Islet of Langerhans (tissue), 1 donor: ENCODE measurements around the gene AGTRAP.

Source experiments
- FAIRE-seq: peaks from one replicate; lab custom pipeline; 2011; peaks lifted over from hg19 to GRCh38; lab: Jason Lieb, UNC

The AGTRAP gene

DNA sequence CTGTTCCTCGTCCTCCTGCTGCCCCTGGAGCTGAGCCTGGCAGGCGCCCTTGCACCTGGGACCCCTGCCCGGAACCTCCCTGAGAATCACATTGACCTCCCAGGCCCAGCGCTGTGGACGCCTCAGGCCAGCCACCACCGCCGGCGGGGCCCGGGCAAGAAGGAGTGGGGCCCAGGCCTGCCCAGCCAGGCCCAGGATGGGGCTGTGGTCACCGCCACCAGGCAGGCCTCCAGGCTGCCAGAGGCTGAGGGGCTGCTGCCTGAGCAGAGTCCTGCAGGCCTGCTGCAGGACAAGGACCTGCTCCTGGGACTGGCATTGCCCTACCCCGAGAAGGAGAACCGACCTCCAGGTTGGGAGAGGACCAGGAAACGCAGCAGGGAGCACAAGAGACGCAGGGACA, 29.6 kb upstream of the AGTRAP start:
- FAIRE-seq, result no peak

DNA sequence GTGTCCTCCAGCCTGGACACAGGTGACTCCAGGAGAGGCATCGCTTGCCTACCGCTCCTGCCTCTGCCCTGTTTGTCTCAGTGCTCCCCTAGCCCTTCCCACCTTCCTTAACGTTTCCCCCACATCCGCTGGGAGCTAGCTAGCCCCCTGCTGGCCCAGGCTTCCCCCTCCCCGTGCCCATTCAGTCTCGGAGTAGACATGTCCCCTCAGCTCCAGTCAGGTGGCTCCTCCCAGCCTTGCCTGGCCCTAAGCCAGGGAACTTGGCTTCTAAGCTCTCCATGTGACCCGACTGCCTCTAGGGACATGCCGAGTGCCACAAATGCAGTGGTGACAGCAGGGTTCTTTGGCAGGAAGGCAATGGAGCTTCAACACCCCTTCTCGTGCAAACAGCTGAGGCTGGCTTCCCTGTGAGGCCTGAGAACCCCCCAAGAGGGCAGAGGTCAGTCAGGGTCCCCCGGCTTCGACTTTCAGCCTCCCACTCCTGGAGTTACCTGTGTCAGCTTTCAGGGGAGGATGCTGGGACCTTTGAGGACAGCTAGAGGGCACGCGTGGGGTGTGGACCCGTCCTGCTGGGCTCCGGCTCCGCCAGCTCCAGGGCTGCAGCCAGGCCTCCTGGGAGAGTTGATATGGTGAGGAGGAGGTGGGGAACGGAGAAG, 28.2 kb upstream of the AGTRAP start:
- FAIRE-seq, result no peak

DNA sequence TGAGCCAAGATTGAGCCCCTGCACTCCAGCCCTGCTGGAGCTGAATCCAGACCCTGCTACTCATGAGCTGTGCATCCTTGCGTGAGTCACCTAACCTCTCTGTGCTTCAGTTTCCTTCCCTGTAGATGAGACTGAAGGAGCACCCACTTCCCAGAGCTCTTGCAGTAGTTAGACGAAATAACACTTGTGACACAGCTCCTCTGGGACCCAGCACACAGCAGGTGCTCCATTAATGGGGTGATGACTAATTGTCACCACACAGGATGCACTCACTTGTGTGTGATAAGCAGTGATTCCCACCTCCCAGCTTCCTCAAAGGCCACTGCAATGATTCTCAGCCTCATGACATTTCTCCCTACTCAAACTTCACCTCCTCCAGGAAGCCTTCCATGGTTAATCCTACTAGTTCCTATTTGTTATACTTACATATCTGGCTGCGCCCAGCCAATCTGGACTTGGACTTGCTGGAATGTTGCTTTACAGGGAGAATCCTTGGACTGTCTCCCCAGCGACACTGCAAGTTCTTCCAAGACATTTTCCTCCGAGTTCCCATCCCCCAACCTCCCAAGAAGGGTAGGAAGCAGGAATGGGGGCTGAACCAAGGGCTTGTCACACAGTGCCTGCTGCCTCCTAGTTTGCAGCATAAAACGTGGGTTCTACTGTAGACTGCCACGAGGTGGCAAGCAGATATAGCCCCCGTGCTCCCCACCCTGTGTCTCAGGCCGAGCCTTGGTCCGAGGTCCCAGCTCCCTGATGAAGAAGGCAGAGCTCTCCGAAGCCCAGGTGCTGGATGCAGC, 27.2 kb upstream of the AGTRAP start:
- FAIRE-seq, result no peak

DNA sequence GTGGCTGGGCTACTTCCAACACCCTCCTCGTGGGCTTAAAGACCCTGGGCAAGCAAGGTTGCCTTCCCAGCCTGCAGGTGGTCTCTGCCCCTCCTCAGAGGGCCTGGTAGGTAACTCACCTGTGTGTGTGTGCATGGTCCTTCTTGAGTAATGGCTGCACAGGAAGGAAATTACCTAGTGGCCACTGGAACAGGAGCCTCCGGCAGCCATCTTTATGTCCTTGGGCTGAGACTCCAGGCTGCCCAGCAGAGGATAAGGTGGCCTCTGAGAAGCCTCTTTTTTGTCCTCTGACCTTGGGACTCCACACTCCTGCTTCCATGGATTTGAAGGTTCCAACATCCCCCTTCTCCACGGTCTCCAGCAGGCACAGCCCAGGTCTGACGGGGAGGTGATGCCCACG, 24.4 kb upstream of the AGTRAP start:
- no peak for FAIRE-seq

DNA sequence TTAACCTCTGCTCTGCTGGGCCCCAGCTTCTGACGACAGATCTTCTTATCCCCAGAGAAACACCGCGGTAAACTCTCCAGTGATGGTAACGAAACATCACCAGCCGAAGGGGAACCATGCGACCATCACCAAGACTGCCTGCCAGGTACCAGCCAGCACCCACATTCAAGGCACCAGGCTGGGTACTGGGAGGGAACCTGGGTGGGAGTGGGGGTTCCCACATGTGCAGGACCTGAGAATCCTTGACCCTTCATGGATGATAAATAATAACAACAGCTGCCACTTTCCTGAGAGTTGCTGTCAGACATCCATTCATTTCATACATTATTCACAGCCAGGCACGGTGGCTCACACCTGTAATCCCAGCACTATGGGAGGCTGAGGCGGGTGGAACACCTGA, 23.7 kb upstream of the AGTRAP start:
- no peak for FAIRE-seq

DNA sequence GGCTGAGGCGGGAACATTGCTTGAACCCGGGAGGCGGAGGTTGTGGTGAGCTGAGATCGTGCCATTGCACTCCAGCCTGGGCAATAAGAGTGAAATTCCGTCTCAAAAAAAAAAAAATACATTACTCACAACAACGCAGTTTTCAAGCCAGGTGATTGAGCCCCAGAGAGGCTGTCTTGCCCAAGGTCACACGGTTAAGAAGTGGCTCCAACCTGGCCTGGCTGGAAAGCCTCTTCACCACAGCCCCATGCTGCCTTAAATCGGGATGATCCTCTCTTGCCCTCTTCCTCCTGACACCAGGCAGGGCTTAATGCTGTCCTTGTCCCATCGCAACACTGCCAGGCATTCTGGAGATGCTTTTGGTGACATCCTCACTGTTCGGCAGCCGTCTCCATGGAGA, 22.8 kb upstream of the AGTRAP start:
- no peak for FAIRE-seq

DNA sequence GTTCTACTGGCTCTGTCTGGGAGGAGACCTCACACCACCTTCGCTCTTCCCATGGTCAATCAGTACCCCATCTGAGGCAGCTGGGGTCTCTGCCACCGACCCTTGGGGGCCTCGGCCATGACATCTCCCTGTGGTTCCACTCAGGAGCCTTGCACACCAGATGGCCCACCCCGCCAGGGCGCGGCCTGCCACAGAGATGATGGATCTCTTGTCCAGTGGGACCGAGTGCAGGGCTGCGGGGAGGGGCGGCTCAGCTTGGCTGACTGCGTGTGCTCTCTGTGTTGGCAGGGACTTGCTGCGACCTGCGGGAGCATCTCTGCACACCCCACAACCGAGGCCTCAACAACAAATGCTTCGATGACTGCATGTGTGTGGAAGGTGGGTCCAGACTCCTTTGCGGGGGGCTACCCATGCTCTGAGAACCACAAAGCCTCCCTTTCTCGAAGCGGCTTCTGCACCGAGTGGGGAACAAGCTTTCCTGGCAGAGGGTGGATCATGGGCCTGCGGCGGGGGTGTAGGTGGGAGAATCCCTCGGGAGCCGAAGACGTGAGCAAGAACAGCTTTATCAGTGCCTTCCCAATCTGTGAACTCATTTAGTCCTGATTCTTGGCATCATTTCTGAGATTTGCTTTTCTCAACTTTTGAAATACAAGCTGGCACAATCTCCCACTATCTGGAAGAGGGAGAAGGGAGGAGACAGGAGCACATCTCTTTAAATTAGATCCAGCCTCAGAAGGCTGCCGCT, 20.9 kb upstream of the AGTRAP start:
- no peak for FAIRE-seq

DNA sequence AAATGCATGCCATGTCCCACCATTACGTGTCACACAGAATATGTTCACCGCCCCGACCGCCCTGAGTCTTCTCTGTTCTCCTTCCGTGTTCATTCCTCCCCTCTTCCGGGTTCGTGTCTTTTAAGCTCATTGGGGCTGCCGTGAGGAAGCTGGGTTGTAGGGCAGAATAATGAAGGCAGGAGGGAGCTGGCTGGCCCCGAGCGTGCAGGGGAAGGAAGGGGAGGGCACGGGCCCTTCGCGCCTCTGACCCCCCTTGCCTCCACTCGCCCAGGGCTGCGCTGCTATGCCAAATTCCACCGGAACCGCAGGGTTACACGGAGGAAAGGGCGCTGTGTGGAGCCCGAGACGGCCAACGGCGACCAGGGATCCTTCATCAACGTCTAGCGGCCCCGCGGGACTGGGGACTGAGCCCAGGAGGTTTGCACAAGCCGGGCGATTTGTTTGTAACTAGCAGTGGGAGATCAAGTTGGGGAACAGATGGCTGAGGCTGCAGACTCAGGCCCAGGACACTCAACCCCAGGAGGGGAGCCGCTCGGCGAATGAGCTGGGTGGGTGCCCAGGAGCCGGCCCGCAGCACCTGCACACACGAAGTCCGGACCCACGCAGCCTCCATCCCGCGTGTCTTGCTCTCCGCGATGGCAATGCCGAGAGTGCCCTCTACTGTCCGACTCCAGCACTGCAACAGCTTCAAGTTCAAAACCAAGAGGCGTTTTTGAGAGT, 16.5 kb upstream of the AGTRAP start:
- FAIRE-seq, result peak; percentile 65

DNA sequence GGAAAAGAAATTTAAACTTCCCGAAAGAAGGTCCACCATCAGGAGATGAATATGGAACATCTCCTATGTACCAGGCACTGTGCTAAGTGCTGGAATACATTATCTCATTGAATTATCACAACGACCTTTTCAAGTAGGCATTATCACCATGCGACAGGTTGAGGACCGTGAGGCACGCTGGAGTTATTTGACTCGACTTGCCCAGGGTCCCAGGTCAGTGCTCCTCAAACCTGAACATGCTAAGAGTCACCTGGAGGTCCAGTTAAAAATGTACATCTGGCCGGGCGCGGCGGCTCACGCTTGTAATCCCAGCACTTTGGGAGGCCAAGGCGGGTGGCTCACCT, 15.9 kb upstream of the AGTRAP start:
- FAIRE-seq, result no peak

DNA sequence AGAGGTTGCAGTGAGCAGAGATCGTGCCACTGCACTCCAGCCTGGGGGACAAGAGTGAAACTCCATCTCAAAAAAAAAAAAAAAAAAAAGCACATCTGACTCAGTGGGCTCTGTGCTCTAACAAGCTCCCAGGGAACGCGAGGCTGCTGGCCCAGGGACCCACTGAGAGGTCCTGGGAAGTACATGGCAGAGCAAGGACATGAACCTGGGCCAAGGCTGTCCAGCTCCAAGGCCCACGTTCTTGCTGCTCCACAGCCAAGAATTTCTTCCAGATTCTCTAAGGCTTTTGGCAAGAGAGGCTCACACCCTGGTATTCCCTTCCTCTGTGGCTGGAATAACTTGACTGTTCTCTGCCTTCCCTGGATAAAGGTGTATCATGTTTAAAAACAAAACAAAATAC, 15.4 kb upstream of the AGTRAP start:
- FAIRE-seq, result no peak

DNA sequence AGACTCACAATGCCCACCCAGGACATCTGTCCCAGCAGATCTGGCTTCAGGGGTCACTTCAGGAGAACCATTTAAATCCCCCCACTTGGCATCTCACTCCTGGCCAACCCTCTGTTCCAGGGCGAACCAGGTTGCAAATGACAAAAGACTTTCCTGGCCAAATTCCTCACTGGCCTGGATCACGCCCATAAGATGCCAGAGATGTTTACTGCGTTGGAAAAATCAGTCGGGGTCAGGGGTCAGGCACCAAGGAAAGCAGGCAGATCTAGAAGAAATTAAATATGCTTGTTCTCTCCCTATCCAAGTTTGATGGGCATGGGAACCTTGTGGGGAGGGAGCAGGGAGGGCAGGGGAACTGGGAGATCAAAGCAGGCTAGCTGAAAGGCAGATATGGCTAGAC, 14.6 kb upstream of the AGTRAP start:
- FAIRE-seq, result no peak

DNA sequence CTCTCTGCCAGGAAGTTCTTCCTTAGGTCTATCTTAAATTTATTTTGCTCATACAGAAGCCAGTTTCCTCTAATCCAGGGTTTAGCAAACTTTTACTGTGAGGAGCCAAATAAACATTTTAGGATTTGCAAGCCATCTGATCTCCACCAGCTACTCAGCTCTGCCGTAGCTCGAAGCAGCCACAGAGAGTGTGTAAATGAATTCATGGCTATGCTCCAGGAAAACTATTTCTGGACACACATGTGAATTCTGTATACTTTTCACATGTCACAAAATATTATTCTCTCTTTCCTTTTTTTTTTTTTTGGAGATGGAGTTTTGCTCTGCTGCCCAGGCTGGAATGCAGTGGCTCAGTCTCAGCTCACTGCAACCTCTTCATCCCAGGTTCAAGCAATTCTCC, 13.4 kb upstream of the AGTRAP start:
- no peak for FAIRE-seq

DNA sequence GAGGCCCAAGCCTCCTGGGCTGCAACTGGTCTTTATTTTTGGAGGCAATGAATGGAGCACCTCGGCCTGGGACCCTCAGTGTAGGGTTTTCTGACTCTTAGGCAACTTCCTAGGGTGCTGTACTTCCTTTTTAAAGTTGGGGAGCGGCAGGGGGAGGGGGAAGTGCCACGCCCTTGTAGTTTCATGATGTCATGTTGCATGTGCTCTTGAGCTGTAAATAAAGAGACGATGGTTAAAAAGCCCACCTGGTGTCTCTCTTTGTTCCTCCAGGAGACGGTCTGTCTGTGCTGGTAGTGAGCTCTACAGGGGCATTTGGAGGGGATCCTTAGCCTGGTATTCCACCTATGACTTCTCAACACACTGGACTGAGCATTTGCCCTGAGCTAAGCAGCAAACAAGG, 10.3 kb upstream of the AGTRAP start:
- FAIRE-seq, result no peak

DNA sequence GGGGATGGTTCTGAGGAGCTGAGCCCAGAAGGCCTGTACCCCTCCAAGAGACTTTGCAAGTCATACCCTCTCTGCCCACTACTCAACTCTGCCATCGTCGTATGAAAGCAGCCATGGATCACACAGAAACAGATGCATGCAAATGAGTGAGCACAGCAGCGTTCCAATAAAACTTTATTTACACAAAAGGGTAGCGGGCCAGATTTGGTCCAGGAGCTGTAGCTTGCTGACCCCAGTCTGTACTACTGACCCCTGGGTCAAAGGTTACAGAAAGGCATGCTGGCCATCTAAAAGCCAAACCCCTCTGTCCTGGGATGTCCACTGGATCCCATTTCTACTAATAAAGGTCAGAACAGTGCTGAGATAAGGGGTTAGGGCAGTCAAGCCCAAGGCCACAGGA, 8.8 kb upstream of the AGTRAP start:
- FAIRE-seq, result no peak

DNA sequence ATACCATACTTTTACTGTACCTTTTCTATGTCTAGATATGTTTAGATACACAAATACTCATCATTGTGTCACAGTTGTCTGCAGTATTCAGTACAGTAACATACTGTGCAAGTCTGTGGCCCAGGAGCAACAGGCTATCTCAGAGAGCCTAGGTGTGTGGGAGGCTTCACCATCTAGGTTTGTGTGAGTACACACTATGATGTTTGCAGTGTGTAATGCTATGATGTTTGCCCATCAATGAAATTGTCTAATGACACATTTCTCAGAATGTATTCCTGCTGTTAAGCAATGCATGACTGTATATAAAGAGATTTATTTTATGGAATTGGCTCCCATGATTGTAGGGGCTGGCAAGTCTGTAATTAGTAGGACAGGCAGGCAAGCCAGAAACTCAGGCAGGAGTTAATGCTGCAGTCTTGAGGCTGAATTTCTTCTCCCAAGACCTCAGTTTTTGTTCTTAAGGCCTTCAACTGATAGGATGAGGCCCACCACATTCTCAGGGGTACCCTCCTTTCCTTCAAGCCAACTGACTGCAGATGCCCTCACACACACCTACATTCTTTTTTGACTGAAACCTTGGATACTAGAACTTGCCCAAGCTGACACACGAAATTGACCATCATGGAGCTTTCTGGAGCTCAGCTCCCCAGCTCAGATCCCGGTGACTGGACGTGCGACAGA, 7.7 kb upstream of the AGTRAP start:
- no peak for FAIRE-seq

DNA sequence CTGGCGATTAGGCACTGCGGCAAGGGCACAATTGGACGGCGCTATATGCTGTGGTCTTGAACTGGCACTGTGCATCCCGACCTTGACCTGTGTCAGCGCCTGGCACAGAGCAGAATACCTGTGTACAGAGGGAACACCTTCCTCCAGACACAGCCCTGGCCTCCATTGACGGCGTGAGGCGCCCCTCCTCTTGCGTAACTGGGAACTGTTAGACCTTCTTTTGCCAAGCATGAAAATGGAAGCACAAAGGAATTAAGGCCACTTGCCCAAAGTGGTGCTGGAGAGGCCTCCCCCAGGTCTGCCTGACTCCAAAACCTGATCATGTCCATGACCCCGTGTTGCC, 6.8 kb upstream of the AGTRAP start:
- FAIRE-seq, result no peak

DNA sequence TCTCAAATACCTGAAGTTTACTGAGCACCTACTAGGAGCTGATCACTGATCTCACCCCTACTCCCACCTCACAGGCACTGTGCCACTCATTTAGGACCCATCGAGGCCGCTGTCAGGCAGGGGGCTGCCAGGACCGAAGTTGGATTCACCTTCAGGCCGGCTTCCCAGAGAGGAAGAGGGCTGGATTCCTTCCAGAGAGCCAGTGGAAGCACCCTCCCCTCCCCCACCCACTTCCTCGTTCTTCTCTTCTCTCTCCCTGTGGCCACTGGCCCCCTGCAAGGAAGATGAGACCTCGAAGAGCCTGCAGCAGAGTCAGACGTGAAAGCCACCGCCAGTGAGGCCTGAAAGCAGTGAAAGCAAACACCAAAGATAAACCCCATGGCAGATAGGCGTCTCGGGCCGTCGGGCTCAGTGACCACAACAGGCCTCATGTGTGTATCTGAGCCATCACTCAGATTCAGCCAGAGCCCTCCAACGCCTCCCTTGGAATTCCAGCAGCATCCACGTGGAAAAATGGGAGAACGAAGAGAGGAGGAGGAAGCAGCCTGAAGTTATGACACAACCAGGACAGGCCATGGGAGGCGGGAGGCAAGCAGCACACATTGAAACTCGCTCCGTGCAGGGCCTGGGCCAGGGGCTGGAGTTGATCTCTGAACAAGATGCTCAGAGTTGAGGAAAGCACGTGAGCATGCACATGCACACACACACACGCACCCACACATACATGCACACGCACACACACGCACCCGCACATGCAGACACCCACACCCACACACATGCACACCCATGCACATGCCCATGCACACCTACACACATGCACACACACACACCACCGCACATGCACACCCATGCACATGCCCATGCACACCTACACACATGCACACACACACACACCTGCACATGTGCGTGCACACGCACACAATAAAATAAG, 6.2 kb upstream of the AGTRAP start:
- FAIRE-seq, result no peak

DNA sequence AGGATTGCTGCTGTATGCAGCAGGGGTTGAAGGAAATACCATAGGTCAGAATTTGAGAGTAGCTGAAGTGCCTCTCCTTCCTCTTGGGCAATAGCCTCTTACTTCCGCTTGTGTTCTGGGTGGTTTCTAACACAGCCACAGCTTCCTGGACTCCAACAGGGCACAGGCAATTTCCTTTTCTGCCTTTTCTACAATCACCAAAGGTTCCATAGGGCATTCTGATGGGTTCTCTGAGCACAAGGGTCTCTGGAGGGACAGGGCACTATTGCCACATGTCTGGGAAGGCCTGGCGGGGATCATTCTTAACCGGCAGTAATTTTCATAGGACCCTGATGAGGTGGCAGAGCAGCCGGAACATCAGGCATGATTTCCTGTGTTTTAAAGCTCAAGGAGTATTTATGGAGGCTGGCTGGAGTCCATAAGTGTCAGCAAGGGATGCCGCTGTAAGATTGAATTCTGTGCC, 5.5 kb upstream of the AGTRAP start:
- no peak for FAIRE-seq

DNA sequence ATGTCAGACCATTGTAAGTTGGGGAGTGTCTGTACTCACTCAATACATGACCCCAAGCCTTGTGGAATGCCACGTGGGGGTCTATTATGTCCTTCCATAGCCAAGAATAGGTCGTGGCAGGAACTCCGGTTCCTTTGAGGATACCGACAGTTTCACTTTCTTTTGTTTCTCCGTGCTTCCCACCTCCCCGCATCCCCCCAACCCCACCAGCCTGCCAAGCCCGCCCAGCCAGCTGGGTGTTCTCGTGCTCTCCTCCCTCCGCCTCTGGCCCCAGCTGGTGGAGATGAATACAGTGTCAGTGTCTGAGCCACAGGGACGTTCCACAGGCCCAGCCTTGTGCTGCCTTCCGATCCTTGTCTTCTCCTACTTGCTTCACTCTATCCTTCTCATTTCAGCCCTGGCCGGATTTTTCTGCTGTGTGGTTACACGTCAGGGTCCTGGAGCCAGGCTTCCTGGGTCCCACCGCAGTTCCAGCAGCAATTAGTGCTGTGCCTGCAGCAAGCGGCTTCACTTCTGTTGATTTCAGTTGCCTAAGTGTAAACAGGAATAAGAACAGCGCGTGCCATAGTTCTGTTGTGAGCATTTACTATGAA, 4.1 kb upstream of the AGTRAP start:
- no peak for FAIRE-seq

DNA sequence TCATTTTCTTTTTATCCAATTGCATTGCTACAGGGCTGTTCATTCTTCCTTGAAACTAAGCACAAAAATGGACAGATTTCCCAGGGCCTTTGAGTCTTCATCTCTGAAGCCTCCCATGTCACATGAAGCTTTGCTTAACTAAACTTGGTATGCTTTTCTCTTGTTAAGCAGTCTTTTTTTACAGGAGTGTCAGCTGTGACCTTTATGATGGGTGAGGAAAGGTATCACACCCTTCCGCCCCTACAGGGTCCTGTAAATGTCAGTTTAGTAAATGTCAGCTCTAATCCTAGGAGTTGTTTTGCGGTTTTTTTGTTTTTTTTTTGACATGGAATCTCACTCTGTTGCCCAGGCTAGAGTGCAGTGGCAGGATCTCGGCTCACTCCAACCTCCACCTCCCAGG, 2.6 kb upstream of the AGTRAP start:
- no peak for FAIRE-seq

DNA sequence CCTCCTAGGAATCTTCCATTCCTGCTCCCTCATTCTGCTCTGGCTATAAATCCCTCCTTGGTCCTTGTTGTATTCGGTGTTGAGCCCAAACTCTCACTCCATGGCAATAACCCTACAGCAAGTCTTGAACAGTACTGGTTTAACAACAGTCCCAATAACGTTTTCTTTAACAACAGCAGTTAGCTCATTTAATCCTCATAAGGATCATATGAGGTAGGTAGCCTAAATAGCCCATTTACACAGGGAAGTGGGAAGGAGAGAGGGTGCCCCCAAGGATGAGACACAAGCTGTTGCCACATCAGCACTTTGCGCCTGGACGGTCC, 444 bp upstream of the AGTRAP start:
- no peak for FAIRE-seq
